GM21529 (cell line): ENCODE measurements around the gene TBX3.

Source experiments
- ATAC-seq: cut with Tn5 transposase; IDR thresholded peaks from one replicate; pipeline ENCODE4 v1.9.1; 2021; ENCODE audit not compliant: unreplicated experiment

TBX3 gene

GRCh38 chr12:114628199-114628598 is 55.8 kb downstream of the TBX3 start:
- ATAC-seq = no peak

GRCh38 chr12:114627393-114627792 is 56.6 kb downstream of the TBX3 start:
- no peak for ATAC-seq

- no peak for ATAC-seq
Measured at GRCh38 chr12:114625294-114625851, 58.6 kb downstream of the TBX3 start.

- no peak for ATAC-seq
Measured at GRCh38 chr12:114623737-114624136, 60.2 kb downstream of the TBX3 start.
